IMR-90 (cell line): ENCODE measurements around the gene FERMT2. TPM values are rescaled to one million over a fixed set of nuclear protein-coding genes. Genes with fewer than 3 reads are reported as not detected.

Source experiments
- ATAC-seq: fragments of 200-7000 bp; cut with Tn5 transposase; 2 replicates; pipeline ENCODE4 v1.9.1; 2020; ENCODE audit warnings: low read depth, mild to moderate bottlenecking, moderate library complexity
- BruUV-seq: library from RNA; stranded (reverse); fragments of 400-500 nt; replicated peaks from 2 replicates; lab custom pipeline; 2021; lab: Mats Ljungman, UMichigan
- CTCF ChIA-PET: fragments of 300-600 bp; formaldehyde crosslinking; extraction: SDS; loops from one replicate; lab custom pipeline; 2021; ENCODE audit warnings: antibody characterized with exemption; lab: Yijun Ruan, JAX
- POLR2A ChIA-PET: fragments of 300-600 bp; sonication (Branson Sonifier 250); formaldehyde crosslinking; loops from one replicate; lab custom pipeline; 2022; ENCODE audit warnings: antibody characterized with exemption; ENCODE audit not compliant: unreplicated experiment; lab: Charles Lee
- DNase-seq: peaks from one replicate; pipeline ENCODE4 v3.0.0; 2013
- H2AFZ ChIP-seq: replicated peaks from 2 replicates; pipeline ENCODE3; 2013; ENCODE audit warnings: low read length, mild to moderate bottlenecking; ENCODE audit not compliant: poor library complexity
- H2AK5ac ChIP-seq: 2 replicates; pipeline ENCODE4 v1.6.1; 2013; ENCODE audit warnings: low read depth, low read length, inconsistent platforms
- H2AK9ac ChIP-seq: replicated peaks from 2 replicates; pipeline ENCODE3; 2013; ENCODE audit warnings: mild to moderate bottlenecking, low read depth, low read length, moderate library complexity; ENCODE audit not compliant: poor library complexity
- H2BK120ac ChIP-seq: 2 replicates; pipeline ENCODE4 v1.6.1; 2013; ENCODE audit warnings: low read depth, low read length, inconsistent platforms
- H2BK15ac ChIP-seq: 3 replicates; pipeline ENCODE4 v1.6.1; 2013; ENCODE audit warnings: low read depth, low read length, inconsistent platforms
- H2BK20ac ChIP-seq: 2 replicates; pipeline ENCODE4 v1.6.1; 2013; ENCODE audit warnings: low read depth, mild to moderate bottlenecking, inconsistent platforms, low read length, moderate library complexity
- H2BK5ac ChIP-seq: 2 replicates; pipeline ENCODE4 v1.6.1; 2013; ENCODE audit warnings: mild to moderate bottlenecking, low read depth, low read length, inconsistent platforms; ENCODE audit not compliant: poor library complexity, severe bottlenecking
- H3K14ac ChIP-seq: replicated peaks from 2 replicates; pipeline ENCODE4 v1.6.1; 2013; ENCODE audit warnings: low read depth, low read length, inconsistent platforms
- H3K18ac ChIP-seq: 2 replicates; pipeline ENCODE4 v1.6.1; 2013; ENCODE audit warnings: low read depth, low read length, control low read depth
- H3K23ac ChIP-seq: 2 replicates; pipeline ENCODE4 v1.6.1; 2013; ENCODE audit warnings: low read depth, low read length, inconsistent platforms
- H3K27ac ChIP-seq: 2 replicates; pipeline ENCODE4 v1.5.1; 2013; ENCODE audit warnings: mild to moderate bottlenecking, control low read depth, low read length; ENCODE audit not compliant: insufficient read depth
- H3K27me3 ChIP-seq: 2 replicates; pipeline ENCODE4 v1.6.1; 2013; ENCODE audit warnings: low read length; ENCODE audit not compliant: control insufficient read depth, insufficient read depth
- H3K36me3 ChIP-seq: 2 replicates; pipeline ENCODE4 v1.6.1; 2013; ENCODE audit warnings: low read length, mixed read lengths; ENCODE audit not compliant: control insufficient read depth, insufficient read depth
- H3K4ac ChIP-seq: 2 replicates; pipeline ENCODE4 v1.6.1; 2013; ENCODE audit warnings: low read depth, low read length, inconsistent platforms
- H3K4me1 ChIP-seq: 2 replicates; pipeline ENCODE4 v1.6.1; 2013; ENCODE audit warnings: low read length, mixed read lengths; ENCODE audit not compliant: control insufficient read depth, insufficient read depth
- H3K4me2 ChIP-seq: 2 replicates; pipeline ENCODE4 v1.6.1; 2013; ENCODE audit warnings: low read depth, mild to moderate bottlenecking, control low read depth, low read length, moderate library complexity
- H3K4me3 ChIP-seq: 2 replicates; pipeline ENCODE4 v1.5.1; 2013; ENCODE audit warnings: low read depth, mild to moderate bottlenecking, control low read depth, low read length, moderate library complexity; ENCODE audit not compliant: insufficient read depth
- H3K56ac ChIP-seq: 2 replicates; pipeline ENCODE4 v1.6.1; 2013; ENCODE audit warnings: low read length, inconsistent platforms; ENCODE audit not compliant: insufficient read depth; ENCODE audit errors: extremely low read depth
- H3K79me1 ChIP-seq, 2 experiments: 2 replicates each; pipeline ENCODE4 v1.6.1; 2013; ENCODE audit warnings: low read length in 2 of 2, inconsistent platforms in 1 of 2, low read depth in 1 of 2
- H3K9ac ChIP-seq: 2 replicates; pipeline ENCODE4 v1.6.1; 2013; ENCODE audit warnings: low read depth, low read length, control low read depth
- H3K9me1 ChIP-seq: 2 replicates; pipeline ENCODE4 v1.6.1; 2013; ENCODE audit warnings: low read length, inconsistent platforms; ENCODE audit not compliant: insufficient read depth
- H3K9me3 ChIP-seq: 2 replicates; pipeline ENCODE4 v1.6.1; 2013; ENCODE audit warnings: low read length; ENCODE audit not compliant: control insufficient read depth, insufficient read depth
- H4K20me1 ChIP-seq: 2 replicates; pipeline ENCODE4 v1.6.1; 2013; ENCODE audit warnings: low read length, inconsistent platforms; ENCODE audit not compliant: insufficient read depth
- H4K5ac ChIP-seq: 2 replicates; pipeline ENCODE4 v1.6.1; 2013; ENCODE audit warnings: mild to moderate bottlenecking, low read depth, low read length, control low read depth
- H4K8ac ChIP-seq, 2 experiments: 2 replicates each; pipeline ENCODE4 v1.6.1; 2013; ENCODE audit warnings: low read depth in 2 of 2, low read length in 2 of 2, control low read depth in 1 of 2, inconsistent platforms in 1 of 2
- H4K91ac ChIP-seq: 2 replicates; pipeline ENCODE4 v1.6.1; 2013; ENCODE audit warnings: low read depth, low read length, inconsistent platforms; ENCODE audit not compliant: insufficient read depth
- BHLHE40 ChIP-seq: fragments of 150-350 bp; IDR thresholded peaks from 2 replicates; pipeline ENCODE4 v1.6.1; 2016; ENCODE audit warnings: mild to moderate bottlenecking, low read depth, low read length
- CEBPB ChIP-seq: IDR thresholded peaks from 2 replicates; pipeline ENCODE4 v1.6.1; 2012; ENCODE audit warnings: low read depth, low read length, improper control_type of control experiment
- CHD1 ChIP-seq: IDR thresholded peaks from 2 replicates; pipeline ENCODE4 v1.6.1; 2012; ENCODE audit warnings: low read depth, low read length, improper control_type of control experiment
- CTCF ChIP-seq: conservative IDR thresholded peaks from 2 replicates; pipeline ENCODE4 v1.5.1; 2012; ENCODE audit warnings: mild to moderate bottlenecking, low read depth, low read length, improper control_type of control experiment
- ELK1 ChIP-seq: fragments of 150-350 bp; IDR thresholded peaks from 2 replicates; pipeline ENCODE4 v1.6.1; 2016; ENCODE audit warnings: low read depth, mild to moderate bottlenecking, low read length, moderate library complexity, borderline replicate concordance
- FOS ChIP-seq: fragments of 150-350 bp; IDR thresholded peaks from 2 replicates; pipeline ENCODE4 v1.6.1; 2016; ENCODE audit warnings: low read depth, low read length
- MAFK ChIP-seq: IDR thresholded peaks from 2 replicates; pipeline ENCODE4 v1.6.1; 2012; ENCODE audit warnings: low read depth, low read length, improper control_type of control experiment
- MAZ ChIP-seq: IDR thresholded peaks from 2 replicates; pipeline ENCODE4 v1.6.1; 2012; ENCODE audit warnings: low read depth, mild to moderate bottlenecking, low read length, improper control_type of control experiment, moderate library complexity, borderline replicate concordance
- MXI1 ChIP-seq: IDR thresholded peaks from 2 replicates; pipeline ENCODE4 v1.6.1; 2012; ENCODE audit warnings: low read depth, mild to moderate bottlenecking, low read length, moderate library complexity, borderline replicate concordance
- NFE2L2 ChIP-seq: fragments of 150-350 bp; IDR thresholded peaks from 2 replicates; pipeline ENCODE4 v1.6.1; 2016; ENCODE audit warnings: low read depth, mild to moderate bottlenecking, low read length
- POLR2A ChIP-seq: IDR thresholded peaks from 2 replicates; pipeline ENCODE4 v1.6.1; 2012; ENCODE audit warnings: mild to moderate bottlenecking, low read depth, low read length
- RAD21 ChIP-seq: IDR thresholded peaks from 2 replicates; pipeline ENCODE4 v1.6.1; 2012; ENCODE audit warnings: low read length, improper control_type of control experiment
- RCOR1 ChIP-seq: IDR thresholded peaks from 2 replicates; pipeline ENCODE4 v1.6.1; 2012; ENCODE audit warnings: mild to moderate bottlenecking, low read length, improper control_type of control experiment; ENCODE audit not compliant: insufficient replicate concordance
- RFX5 ChIP-seq: IDR thresholded peaks from 2 replicates; pipeline ENCODE4 v1.8.0; 2012; ENCODE audit warnings: low read depth, mild to moderate bottlenecking, low read length, moderate library complexity
- SMC3 ChIP-seq: fragments of 150-350 bp; IDR thresholded peaks from 2 replicates; pipeline ENCODE4 v1.6.1; 2016; ENCODE audit warnings: low read depth, mild to moderate bottlenecking, antibody characterized with exemption, low read length, moderate library complexity
- USF2 ChIP-seq: fragments of 150-350 bp; IDR thresholded peaks from 2 replicates; pipeline ENCODE4 v1.6.1; 2017; ENCODE audit warnings: mild to moderate bottlenecking, antibody characterized with exemption, low read length, low read depth
- WGBS, 2 experiments: methylation state at CpG; one replicate each; pipeline versions ENCODE4 v1.1.5 to v1.1.7; 2013; ENCODE audit warnings: missing lambda C conversion rate in 2 of 2; ENCODE audit not compliant: insufficient read length in 1 of 2; ENCODE audit errors: extremely low coverage in 2 of 2; 5-methylcytosine and 5-hydroxymethylcytosine counted together
- dilution Hi-C: fragments of 300-500 bp; cut with HindIII; formaldehyde crosslinking; loops from one replicate; pipeline ENCODE4 v1.14.3; 2018; ENCODE audit warnings: low sequenced_read_pairs; ENCODE audit not compliant: unreplicated experiment
- in situ Hi-C: fragments of 300-500 bp; cut with MboI; formaldehyde crosslinking; loops from 3 replicates; pipeline ENCODE4 v1.14.3; 2019; ENCODE audit warnings: low sequenced_read_pairs, inconsistent platforms, mixed read lengths
- intact Hi-C: fragments of 100-400 bp; cut with micrococcal nuclease; formaldehyde crosslinking; loops from 2 replicates; pipeline ENCODE4 v1.10.0; 2022
- polyA plus RNA-seq, 3 experiments: library from polyadenylated mRNA; depleted of rRNA; stranded (reverse); fragments of >200 nt; gene quantifications; 2 replicates each; pipeline ENCODE4 v1.2.3, GENCODE V29; 2012; ENCODE audit warnings: low replicate concordance in 1 of 3
- total RNA-seq: library from RNA; depleted of rRNA; stranded (reverse); fragments of >200 nt; gene quantifications from 2 replicates; pipeline ENCODE4 v1.2.3, GENCODE V29; 2012

FERMT2 gene
- total and polyA plus RNA-seq, 2 of the 4 experiments (the other 2 are of a cell fraction) = 131 to 217 TPM

- Histone ChIP-seq H2BK5ac (peak overlapping the region; percentile 32), H3K27ac (no peak overlapping the region), H3K4me2 (no peak overlapping the region), H3K4me1 (peaks cover 14% of the 10 kb centered on the region), H2BK120ac (no peak overlapping the region), H4K91ac (no peak overlapping the region), H3K18ac (no peak overlapping the region), H3K4ac (no peak overlapping the region), H3K14ac (no peak overlapping the region), H3K9ac (no peak overlapping the region), H2BK20ac (no peak overlapping the region), H3K56ac (no peak overlapping the region), H2AK5ac (no peak overlapping the region), H4K8ac (no peak overlapping the region), H2BK15ac (no peak overlapping the region), H4K5ac (no peak overlapping the region), H3K79me1 (peaks cover 21 to 51% of the 10 kb centered on the region in 2 experiments), H3K9me1 (peaks cover 6% of the 10 kb centered on the region), H3K4me3 (no peak overlapping the region), H2AK9ac (no peak overlapping the region), H3K36me3 (peaks cover 55% of the 10 kb centered on the region), H3K23ac (no peak overlapping the region), H2AFZ (no peak overlapping the region), H3K9me3 (no peaks in the 10 kb centered on the region), H4K20me1 (no peaks in the 10 kb centered on the region), H3K27me3 (no peaks in the 10 kb centered on the region)
- DNase-seq = no peak
- no TSS peak for BruUV-seq
- TF ChIP-seq USF2 (no peak), RAD21 (no peak), MAFK (no peak), MAZ (no peak), CEBPB (no peak), CTCF (no peak), MXI1 (no peak), NFE2L2 (no peak), CHD1 (no peak), BHLHE40 (no peak), ELK1 (no peak), SMC3 (no peak), FOS (no peak), RFX5 (no peak), RCOR1 (no peak), POLR2A (no peak)
- dilution Hi-C loops (no loop called here), intact Hi-C loops (no loop called here), in situ Hi-C loops (no loop called here)
- ChIA-PET POLR2A (no interaction called here), CTCF (interaction anchor here (0.8 kb wide), 1 partner anchor 29 kb away, joined by 3 read pairs; no protein-coding TSS in a partner anchor)
- no peak for ATAC-seq
- WGBS, 2 experiments = no CpG with 5 or more reads among the region's 3 CpGs
Observed at GRCh38 chr14:52860209-52860608, 90.6 kb downstream of the FERMT2 start.
